WTC11 (cell line): ENCODE measurements around the gene NEK2. TPM values are rescaled to one million over a fixed set of nuclear protein-coding genes. Genes with fewer than 3 reads are reported as not detected.
A peak's percentile ranks its signal among the peaks of the same experiment; 100 is the strongest.

ENCODE experiments used
- ATAC-seq: fragments of 200-7000 bp; cut with Tn5 transposase; 2 replicates; pipeline ENCODE4 v1.10.0; 2021; ENCODE audit warnings: mild to moderate bottlenecking, moderate library complexity
- Bru-seq: library from RNA; stranded (reverse); fragments of 400-500 nt; gene quantifications from one replicate; lab custom pipeline; 2021; lab: Mats Ljungman, UMichigan
- CTCF ChIA-PET: fragments of 300-600 bp; sonication (Branson Sonifier 250); formaldehyde crosslinking; loops from one replicate; lab custom pipeline; 2021; ENCODE audit warnings: antibody characterized with exemption; lab: Charles Lee
- POLR2A ChIA-PET: fragments of 350-600 bp; sonication (Branson Sonifier 250); formaldehyde crosslinking; loops from one replicate; lab custom pipeline; 2021; ENCODE audit warnings: antibody characterized with exemption; lab: Charles Lee
- DNase-seq: peaks from one replicate; pipeline ENCODE4 v3.0.0; 2021; ENCODE audit warnings: low spot score
- H3K27ac Mint-ChIP-seq: 2 replicates; pipeline ENCODE4 v1.8.0; 2021; ENCODE audit warnings: mixed read lengths
- H3K27me3 Mint-ChIP-seq: 2 replicates; pipeline ENCODE4 v1.8.0; 2021; ENCODE audit warnings: low read depth, mild to moderate bottlenecking, moderate library complexity, mixed read lengths
- H3K36me3 Mint-ChIP-seq: 2 replicates; pipeline ENCODE4 v1.8.0; 2021; ENCODE audit warnings: mixed read lengths
- H3K4me1 Mint-ChIP-seq: 2 replicates; pipeline ENCODE4 v1.8.0; 2022; ENCODE audit warnings: mixed read lengths
- H3K4me3 Mint-ChIP-seq: 2 replicates; pipeline ENCODE4 v1.8.0; 2021; ENCODE audit warnings: mild to moderate bottlenecking, moderate library complexity, mixed read lengths
- H3K9me3 Mint-ChIP-seq: 2 replicates; pipeline ENCODE4 v1.8.0; 2021; ENCODE audit warnings: mixed read lengths
- CDX4 ChIP-seq: fragments of 250-450 bp; sonication (Bioruptor Pico); IDR thresholded peaks from 2 replicates; pipeline ENCODE4 v1.9.0; 2021; ENCODE audit warnings: moderate library complexity, mild to moderate bottlenecking, inconsistent platforms, borderline replicate concordance
- CREM ChIP-seq: sonication (generic); formaldehyde crosslinking; IDR thresholded peaks from 2 replicates; pipeline ENCODE4 v1.8.1; 2022; ENCODE audit warnings: mild to moderate bottlenecking, missing genetic modification reagents, moderate library complexity
- ERG ChIP-seq: fragments of 250-450 bp; sonication (Bioruptor Pico); IDR thresholded peaks from 2 replicates; pipeline ENCODE4 v1.8.0; 2021; ENCODE audit warnings: mild to moderate bottlenecking
- FOXK1 ChIP-seq: sonication (generic); formaldehyde crosslinking; IDR thresholded peaks from 2 replicates; pipeline ENCODE4 v1.8.0; 2022; ENCODE audit warnings: mild to moderate bottlenecking, moderate library complexity, missing genetic modification reagents
- GABPB1 ChIP-seq: sonication (generic); formaldehyde crosslinking; IDR thresholded peaks from 2 replicates; pipeline ENCODE4 v1.8.1; 2023; ENCODE audit warnings: mild to moderate bottlenecking, missing genetic modification reagents
- GTF2I ChIP-seq: fragments of 250-450 bp; sonication (Bioruptor Pico); conservative IDR thresholded peaks from 2 replicates; pipeline ENCODE4 v1.4.0; 2021; ENCODE audit warnings: mild to moderate bottlenecking
- HMGA2 ChIP-seq: fragments of 250-450 bp; sonication (Bioruptor Pico); IDR thresholded peaks from 2 replicates; pipeline ENCODE4 v1.4.0; 2021; ENCODE audit warnings: mild to moderate bottlenecking, moderate library complexity
- JUN ChIP-seq: sonication (generic); formaldehyde crosslinking; IDR thresholded peaks from 2 replicates; pipeline ENCODE4 v1.8.0; 2023; ENCODE audit warnings: mild to moderate bottlenecking, missing genetic modification reagents
- MAX ChIP-seq: sonication (generic); formaldehyde crosslinking; IDR thresholded peaks from 2 replicates; pipeline ENCODE4 v1.8.0; 2022; ENCODE audit warnings: mild to moderate bottlenecking, missing genetic modification reagents
- MXD4 ChIP-seq: fragments of 250-450 bp; sonication (Bioruptor Pico); IDR thresholded peaks from 2 replicates; pipeline ENCODE4 v1.8.0; 2021; ENCODE audit warnings: mild to moderate bottlenecking, moderate library complexity, borderline replicate concordance
- NFE2L1 ChIP-seq: sonication (generic); formaldehyde crosslinking; IDR thresholded peaks from 2 replicates; pipeline ENCODE4 v1.8.1; 2023; ENCODE audit warnings: missing genetic modification reagents
- NR2C2 ChIP-seq: sonication (generic); formaldehyde crosslinking; IDR thresholded peaks from 2 replicates; pipeline ENCODE4 v1.8.0; 2022; ENCODE audit warnings: mild to moderate bottlenecking, missing genetic modification reagents
- OVOL2 ChIP-seq: fragments of 250-450 bp; sonication (Bioruptor Pico); IDR thresholded peaks from 2 replicates; pipeline ENCODE4 v1.9.0; 2021; ENCODE audit warnings: mild to moderate bottlenecking, borderline replicate concordance
- SOX15 ChIP-seq: fragments of 250-450 bp; sonication (Bioruptor Pico); IDR thresholded peaks from 2 replicates; pipeline ENCODE4 v1.9.0; 2021; ENCODE audit warnings: mild to moderate bottlenecking
- SP1 ChIP-seq: sonication (generic); formaldehyde crosslinking; conservative IDR thresholded peaks from 2 replicates; pipeline ENCODE4 v1.8.1; 2022; ENCODE audit warnings: missing genetic modification reagents
- TEAD1 ChIP-seq: sonication (generic); formaldehyde crosslinking; IDR thresholded peaks from 2 replicates; pipeline ENCODE4 v1.8.0; 2022; ENCODE audit warnings: mild to moderate bottlenecking, missing genetic modification reagents
- TEAD4 ChIP-seq: sonication (generic); formaldehyde crosslinking; IDR thresholded peaks from 2 replicates; pipeline ENCODE4 v1.8.0; 2022; ENCODE audit warnings: mild to moderate bottlenecking, missing genetic modification reagents
- USF1 ChIP-seq: sonication (generic); formaldehyde crosslinking; IDR thresholded peaks from 2 replicates; pipeline ENCODE4 v1.8.0; 2022; ENCODE audit warnings: mild to moderate bottlenecking, missing genetic modification reagents
- ZBTB21 ChIP-seq: sonication (generic); formaldehyde crosslinking; IDR thresholded peaks from 2 replicates; pipeline ENCODE4 v1.8.1; 2023; ENCODE audit warnings: mild to moderate bottlenecking, missing genetic modification reagents, borderline replicate concordance
- ZNF138 ChIP-seq: sonication (generic); formaldehyde crosslinking; conservative IDR thresholded peaks from 2 replicates; pipeline ENCODE4 v1.8.1; 2022; ENCODE audit warnings: mild to moderate bottlenecking, moderate library complexity, missing genetic modification reagents
- ZSCAN18 ChIP-seq: fragments of 250-450 bp; sonication (Bioruptor Pico); IDR thresholded peaks from 2 replicates; pipeline ENCODE4 v2.1.2; 2022; ENCODE audit warnings: mild to moderate bottlenecking, moderate library complexity
- long read RNA-seq, 3 experiments: library from RNA in 1 of 3; library from capped mRNA in 1 of 3; library from polyadenylated mRNA in 1 of 3; unstranded in 2 of 3; stranded (forward) in 1 of 3; transcript quantifications; one replicate each; pipeline ENCODE4 v2.0.0, GENCODE V29; 2021
- total RNA-seq: library from RNA; stranded (reverse); gene quantifications from 3 replicates; pipeline ENCODE4 v1.2.3, GENCODE V29; 2021
- TF ChIP-seq, protein P1 (sequence below): sonication (generic); formaldehyde crosslinking; conservative IDR thresholded peaks from 2 replicates; pipeline ENCODE4 v1.8.1; 2022; ENCODE audit warnings: mild to moderate bottlenecking, missing genetic modification reagents
- TF ChIP-seq, protein P2 (sequence below): sonication (generic); formaldehyde crosslinking; IDR thresholded peaks from 2 replicates; pipeline ENCODE4 v1.8.1; 2022; ENCODE audit warnings: mild to moderate bottlenecking, moderate library complexity, missing genetic modification reagents
- TF ChIP-seq, protein P3 (sequence below): sonication (generic); formaldehyde crosslinking; IDR thresholded peaks from 2 replicates; pipeline ENCODE4 v1.8.1; 2022; ENCODE audit warnings: low read depth, mild to moderate bottlenecking, moderate library complexity, missing genetic modification reagents, borderline replicate concordance
- TF ChIP-seq, protein P4 (sequence below): fragments of 250-450 bp; sonication (Bioruptor Pico); IDR thresholded peaks from 2 replicates; pipeline ENCODE4 v1.9.0; 2021; ENCODE audit warnings: mild to moderate bottlenecking

Gene NEK2
- total RNA-seq (22.7 to 25.2 TPM (median 23.5 TPM) in 3 replicates), Bru-seq, nascent RNA (percentile 75 among the genes with signal in this experiment)
- long read RNA-seq, experiment 1, transcript NEK2-202 (8 exons, 2,131 nt): major isoform, 52 of 70 reads
- long read RNA-seq, experiment 1, partial matches to known transcripts: 1 of 70 reads
- long read RNA-seq, experiment 1, other reads (novel, unspliced or antisense): 15 of 70 reads
- long read RNA-seq, experiment 2, transcript NEK2-202 (8 exons, 2,131 nt): major isoform, 20 of 36 reads
- long read RNA-seq, experiment 2, partial matches to known transcripts: 5 of 36 reads
- long read RNA-seq, experiment 2, other reads (novel, unspliced or antisense): 9 of 36 reads
- long read RNA-seq, experiment 3, transcript NEK2-202 (8 exons, 2,131 nt): major isoform, 46 of 62 reads
- long read RNA-seq, experiment 3, partial matches to known transcripts: 2 of 62 reads
- long read RNA-seq, experiment 3, other reads (novel, unspliced or antisense): 13 of 62 reads

DNA sequence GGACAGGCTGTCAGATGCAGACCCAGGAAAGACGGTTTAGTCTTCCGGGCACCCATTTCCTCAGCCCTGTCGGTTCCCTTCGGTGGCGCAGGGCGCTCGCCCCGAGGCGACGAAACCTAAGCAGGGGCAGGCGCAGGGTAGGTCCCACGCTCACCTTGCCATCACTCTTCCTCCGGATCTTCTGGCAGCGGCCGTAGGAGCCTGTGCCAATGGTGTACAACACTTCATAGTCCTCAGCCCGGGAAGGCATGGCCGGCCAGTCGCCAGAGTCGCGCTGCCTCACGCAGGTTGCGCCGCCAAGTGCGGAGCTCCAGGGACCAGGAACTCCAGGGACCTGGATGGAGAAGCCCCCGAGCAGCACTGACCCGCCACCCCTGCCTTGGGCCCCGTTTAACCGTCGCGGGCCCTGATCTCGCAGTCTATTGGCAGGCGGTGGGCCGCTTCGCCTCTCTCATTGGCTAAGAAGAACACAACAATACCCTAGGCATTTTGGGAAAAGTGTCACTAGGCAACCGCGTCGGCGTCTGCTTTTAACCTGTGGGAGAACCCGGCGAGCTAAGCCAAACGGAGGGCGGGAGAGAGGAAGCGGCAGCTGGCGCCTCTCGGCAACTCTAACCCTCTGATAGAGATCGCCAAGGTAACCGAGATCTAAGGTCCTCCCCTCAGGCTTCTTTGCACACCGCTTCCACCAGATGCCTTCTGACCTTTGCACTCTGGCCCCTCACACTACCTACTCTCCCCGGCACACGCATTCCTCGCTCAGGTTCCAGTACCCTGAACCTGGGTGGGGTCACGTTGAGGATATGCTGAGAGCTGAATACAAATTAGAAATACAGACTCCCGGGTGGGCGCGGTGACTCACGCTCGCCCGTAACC lies at the start of gene NEK2:
Gene NEK2, minus strand, starts transcription at position 392 of the 876 bp plus-strand sequence. Its CDS starts 142 bp downstream, at position 250.
- Mint-ChIP-seq H3K4me3 (peak within 1 kb of the TSS; percentile 96), H3K27me3 (no peaks in the 10 kb centered on the region), H3K9me3 (no peaks in the 10 kb centered on the region), H3K4me1 (peaks cover 12% of the 10 kb centered on the region), H3K36me3 (peaks cover 25% of the 10 kb centered on the region), H3K27ac (peak within 1 kb of the TSS; percentile 97)
- peak; percentile 96 for DNase-seq
- ATAC-seq: peak; percentile 94
- ChIA-PET POLR2A (interaction anchor here (0.6 to 1.9 kb wide), 8 partner anchors 18 to 611 kb away, joined by 3 to 12 read pairs (median 4); partner anchors contain the start of genes DTL, INTS7 and SLC30A1), CTCF (interaction anchor here (0.6 to 2.5 kb wide), 8 partner anchors 24 to 1429 kb away, joined by 3 to 23 read pairs (median 4); partner anchors contain the start of genes DTL, INTS7 and SLC30A1)
- TF ChIP-seq JUN (CRISPR knock-in tag): peak; percentile 57; the same call in 1 of the 2 replicates
- TF ChIP-seq TEAD4 (CRISPR knock-in tag): no peak
- TF ChIP-seq GABPB1 (CRISPR knock-in tag): peak; percentile 9; the same call in 1 of the 2 replicates
- no peak for TF ChIP-seq ZSCAN18 (CRISPR knock-in tag)
- TF ChIP-seq, protein P1, sequence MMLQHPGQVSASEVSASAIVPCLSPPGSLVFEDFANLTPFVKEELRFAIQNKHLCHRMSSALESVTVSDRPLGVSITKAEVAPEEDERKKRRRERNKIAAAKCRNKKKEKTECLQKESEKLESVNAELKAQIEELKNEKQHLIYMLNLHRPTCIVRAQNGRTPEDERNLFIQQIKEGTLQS (CRISPR knock-in tag): no peak
- TF ChIP-seq ZBTB21: no peak
- peak; percentile 21; the same call in 1 of the 2 replicates for TF ChIP-seq TEAD1 (CRISPR knock-in tag)
- TF ChIP-seq, protein P2, sequence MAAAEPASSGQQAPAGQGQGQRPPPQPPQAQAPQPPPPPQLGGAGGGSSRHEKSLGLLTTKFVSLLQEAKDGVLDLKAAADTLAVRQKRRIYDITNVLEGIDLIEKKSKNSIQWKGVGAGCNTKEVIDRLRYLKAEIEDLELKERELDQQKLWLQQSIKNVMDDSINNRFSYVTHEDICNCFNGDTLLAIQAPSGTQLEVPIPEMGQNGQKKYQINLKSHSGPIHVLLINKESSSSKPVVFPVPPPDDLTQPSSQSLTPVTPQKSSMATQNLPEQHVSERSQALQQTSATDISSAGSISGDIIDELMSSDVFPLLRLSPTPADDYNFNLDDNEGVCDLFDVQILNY (CRISPR knock-in tag): 0 out of 2 replicates have a peak, but pooled peaks have one; percentile 38
- TF ChIP-seq, protein P3, sequence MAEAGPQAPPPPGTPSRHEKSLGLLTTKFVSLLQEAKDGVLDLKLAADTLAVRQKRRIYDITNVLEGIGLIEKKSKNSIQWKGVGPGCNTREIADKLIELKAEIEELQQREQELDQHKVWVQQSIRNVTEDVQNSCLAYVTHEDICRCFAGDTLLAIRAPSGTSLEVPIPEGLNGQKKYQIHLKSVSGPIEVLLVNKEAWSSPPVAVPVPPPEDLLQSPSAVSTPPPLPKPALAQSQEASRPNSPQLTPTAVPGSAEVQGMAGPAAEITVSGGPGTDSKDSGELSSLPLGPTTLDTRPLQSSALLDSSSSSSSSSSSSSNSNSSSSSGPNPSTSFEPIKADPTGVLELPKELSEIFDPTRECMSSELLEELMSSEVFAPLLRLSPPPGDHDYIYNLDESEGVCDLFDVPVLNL (CRISPR knock-in tag): peak; percentile 98
- TF ChIP-seq MAX: peak; percentile 76
- 0 out of 2 replicates have a peak, but pooled peaks have one; percentile 28 for TF ChIP-seq CREM
- no peak for TF ChIP-seq GTF2I
- no peak; the same call in 1 of the 2 replicates for TF ChIP-seq NFE2L1
- no peak for TF ChIP-seq HMGA2 (CRISPR knock-in tag)
- no peak for TF ChIP-seq CDX4 (CRISPR knock-in tag)
- TF ChIP-seq SOX15: no peak
- no peak for TF ChIP-seq ERG
- TF ChIP-seq USF1 (CRISPR knock-in tag): no peak; the same call in 1 of the 2 replicates
- no peak for TF ChIP-seq ZNF138 (CRISPR knock-in tag)
- peak; percentile 36; the same call in 1 of the 2 replicates for TF ChIP-seq SP1 (CRISPR knock-in tag)
- peak; percentile 96 for TF ChIP-seq NR2C2 (CRISPR knock-in tag)
- TF ChIP-seq MXD4 (CRISPR knock-in tag): no peak
- no peak for TF ChIP-seq OVOL2 (CRISPR knock-in tag)
- TF ChIP-seq, protein P4, sequence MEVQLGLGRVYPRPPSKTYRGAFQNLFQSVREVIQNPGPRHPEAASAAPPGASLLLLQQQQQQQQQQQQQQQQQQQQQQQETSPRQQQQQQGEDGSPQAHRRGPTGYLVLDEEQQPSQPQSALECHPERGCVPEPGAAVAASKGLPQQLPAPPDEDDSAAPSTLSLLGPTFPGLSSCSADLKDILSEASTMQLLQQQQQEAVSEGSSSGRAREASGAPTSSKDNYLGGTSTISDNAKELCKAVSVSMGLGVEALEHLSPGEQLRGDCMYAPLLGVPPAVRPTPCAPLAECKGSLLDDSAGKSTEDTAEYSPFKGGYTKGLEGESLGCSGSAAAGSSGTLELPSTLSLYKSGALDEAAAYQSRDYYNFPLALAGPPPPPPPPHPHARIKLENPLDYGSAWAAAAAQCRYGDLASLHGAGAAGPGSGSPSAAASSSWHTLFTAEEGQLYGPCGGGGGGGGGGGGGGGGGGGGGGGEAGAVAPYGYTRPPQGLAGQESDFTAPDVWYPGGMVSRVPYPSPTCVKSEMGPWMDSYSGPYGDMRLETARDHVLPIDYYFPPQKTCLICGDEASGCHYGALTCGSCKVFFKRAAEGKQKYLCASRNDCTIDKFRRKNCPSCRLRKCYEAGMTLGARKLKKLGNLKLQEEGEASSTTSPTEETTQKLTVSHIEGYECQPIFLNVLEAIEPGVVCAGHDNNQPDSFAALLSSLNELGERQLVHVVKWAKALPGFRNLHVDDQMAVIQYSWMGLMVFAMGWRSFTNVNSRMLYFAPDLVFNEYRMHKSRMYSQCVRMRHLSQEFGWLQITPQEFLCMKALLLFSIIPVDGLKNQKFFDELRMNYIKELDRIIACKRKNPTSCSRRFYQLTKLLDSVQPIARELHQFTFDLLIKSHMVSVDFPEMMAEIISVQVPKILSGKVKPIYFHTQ: no peak
- TF ChIP-seq FOXK1 (CRISPR knock-in tag): peak; percentile 55; the same call in 1 of the 2 replicates
